Esophagus (tissue), 2 donors: ENCODE results near the gene SYT7. TPM values are rescaled to one million over a fixed set of nuclear protein-coding genes. Genes with fewer than 3 reads are reported as not detected.

Experiments
- H3K27ac ChIP-seq, 2 donors: one replicate each; pipeline ENCODE4 v1.5.1; 2013; ENCODE audit warnings: low read depth in 2 of 2, mild to moderate bottlenecking in 2 of 2, inconsistent platforms in 1 of 2, low read length in 1 of 2, moderate library complexity in 1 of 2
- H3K27me3 ChIP-seq, 2 donors: one replicate each; pipeline ENCODE4 v1.6.1; 2013; ENCODE audit warnings: low read length in 2 of 2, control low read depth in 1 of 2, mild to moderate bottlenecking in 1 of 2; ENCODE audit not compliant: insufficient read depth in 2 of 2, control insufficient read depth in 1 of 2
- H3K36me3 ChIP-seq, 2 donors: one replicate each; pipeline ENCODE4 v1.6.1; 2013; ENCODE audit warnings: low read length in 1 of 2; ENCODE audit not compliant: control insufficient read depth in 2 of 2, insufficient read depth in 2 of 2
- H3K4me1 ChIP-seq, 2 donors: one replicate each; pipeline ENCODE4 v1.6.1; 2013; ENCODE audit warnings: low read length in 1 of 2; ENCODE audit not compliant: control insufficient read depth in 2 of 2, insufficient read depth in 2 of 2
- H3K4me3 ChIP-seq, 2 donors: one replicate each; pipeline ENCODE4 v1.5.1; 2013; ENCODE audit warnings: low read length in 2 of 2, mild to moderate bottlenecking in 2 of 2, low read depth in 1 of 2, moderate library complexity in 1 of 2
- H3K9me3 ChIP-seq, 2 donors: one replicate each; pipeline ENCODE4 v1.6.1; 2013; ENCODE audit warnings: mild to moderate bottlenecking in 2 of 2, low read depth in 1 of 2, low read length in 1 of 2, moderate library complexity in 1 of 2; ENCODE audit not compliant: control insufficient read depth in 2 of 2, insufficient read depth in 1 of 2
- WGBS, 2 donors: extraction: QIAGEN DNeasy Blood & Tissue Kit; methylation state at CpG; one replicate each; pipeline ENCODE4 v1.1.7; 2013; 5-methylcytosine and 5-hydroxymethylcytosine counted together
- polyA plus RNA-seq, 2 donors: library from polyadenylated mRNA; stranded (reverse); fragments of 200-250 nt; gene quantifications; one replicate each; pipeline ENCODE4 v1.2.3, GENCODE V29; 2013
- donor health status: healthy with polysubstance abuse.
- donor health status: Bipolar disorder and iron deficiency.

Gene SYT7
- polyA plus RNA-seq, 2 donors: 1.3 to 2.2 TPM

DNA sequence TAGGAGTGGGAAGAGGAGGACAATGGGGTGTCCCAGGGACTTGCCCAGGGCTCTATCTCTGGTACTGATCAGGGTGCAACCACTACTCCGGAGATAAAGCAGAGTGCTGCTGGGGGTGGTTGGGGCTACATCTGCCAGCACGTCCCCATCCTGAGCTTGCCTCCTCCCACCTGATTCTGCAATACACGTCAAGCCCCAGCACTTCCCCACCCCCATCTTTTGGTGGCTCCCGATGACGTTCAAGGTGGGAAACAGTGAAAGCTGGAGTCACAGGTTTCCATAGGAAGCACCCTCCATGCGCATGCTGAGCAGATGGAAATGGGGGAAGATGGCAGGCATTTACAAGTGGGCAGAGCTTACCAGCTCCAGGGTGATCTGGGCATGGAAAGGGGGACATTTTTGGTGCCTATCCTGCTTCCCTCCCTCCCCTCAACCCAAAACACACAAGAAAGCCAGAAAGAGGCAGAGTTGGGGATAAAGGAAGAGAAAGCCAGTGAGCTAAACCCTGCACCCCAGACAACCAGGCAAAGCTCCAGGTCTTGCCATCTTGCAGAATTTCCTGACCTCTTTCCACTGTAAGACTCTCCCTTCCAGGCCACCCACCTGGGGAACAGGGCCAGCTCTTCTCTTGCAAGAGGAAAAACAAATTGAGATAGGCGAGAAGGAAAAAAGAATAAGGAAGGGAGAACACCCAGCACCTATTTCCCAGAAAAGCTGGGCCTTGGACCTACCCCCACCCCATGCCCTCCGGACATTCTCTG lies 15.8 kb downstream of the SYT7 start:
- H3K27ac ChIP-seq: no peak overlapping the region
- H3K27me3 ChIP-seq: peaks cover 0 to 2% of the 10 kb centered on the region in 2 donors
- no peaks in the 10 kb centered on the region for H3K9me3 ChIP-seq
- H3K36me3 ChIP-seq: no peaks in the 10 kb centered on the region
- peaks cover 0 to 2% of the 10 kb centered on the region in 2 donors for H3K4me1 ChIP-seq
- no peak overlapping the region for H3K4me3 ChIP-seq
- WGBS, 2 donors: 42 to 49% methylated on average over 8 of the region's 8 CpGs

DNA sequence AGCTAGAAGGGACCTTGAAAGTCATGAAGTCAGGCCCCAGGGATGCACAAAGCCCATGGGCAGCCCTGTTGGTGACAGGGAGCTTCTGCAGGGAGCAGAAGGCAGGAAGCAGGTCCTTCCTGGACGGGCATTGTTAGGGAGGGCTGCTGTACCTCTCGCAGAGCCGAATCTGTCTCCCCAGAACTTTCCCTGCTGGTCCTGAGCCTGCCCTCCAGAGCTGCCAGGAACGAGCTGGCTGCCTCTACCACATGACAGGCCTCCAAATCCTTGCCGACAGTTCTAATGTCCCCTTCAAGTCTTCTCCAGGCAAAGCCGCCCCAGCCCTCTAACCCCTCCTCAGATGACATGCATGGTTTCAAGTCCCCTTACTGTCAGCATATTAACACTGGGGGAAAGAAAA lies 20.1 kb downstream of the SYT7 start:
- 61 to 66% methylated on average over 6 of the region's 6 CpGs for WGBS, 2 donors
- no peaks in the 10 kb centered on the region for H3K4me1 ChIP-seq
- H3K27me3 ChIP-seq: peaks cover 0 to 2% of the 10 kb centered on the region in 2 donors
- no peak overlapping the region for H3K4me3 ChIP-seq
- no peaks in the 10 kb centered on the region for H3K36me3 ChIP-seq
- no peak overlapping the region for H3K27ac ChIP-seq
- H3K9me3 ChIP-seq: no peaks in the 10 kb centered on the region

DNA sequence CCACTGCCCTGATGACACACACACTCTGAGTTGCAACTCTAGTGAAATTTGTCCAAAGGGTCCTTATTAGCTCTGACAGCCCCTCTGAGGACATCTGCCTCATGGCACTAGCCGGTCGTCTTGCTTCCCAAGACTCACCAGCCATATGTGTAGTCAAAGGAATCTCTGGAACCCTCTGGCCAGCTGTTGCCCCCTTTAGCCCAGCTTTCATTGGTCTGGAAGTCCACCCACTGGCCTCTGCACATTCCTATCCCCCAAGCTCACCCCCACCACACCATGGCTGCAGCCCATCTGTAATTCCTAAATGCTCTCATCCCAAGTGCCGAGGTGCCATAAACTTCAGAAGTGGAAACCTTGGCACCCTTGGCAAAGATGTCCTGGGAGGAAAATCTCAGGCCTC lies 24.3 kb downstream of the SYT7 start:
- H3K27ac ChIP-seq: no peak overlapping the region
- H3K9me3 ChIP-seq: no peaks in the 10 kb centered on the region
- H3K4me3 ChIP-seq: no peak overlapping the region
- no peaks in the 10 kb centered on the region for H3K36me3 ChIP-seq
- H3K27me3 ChIP-seq: peaks cover 4 to 6% of the 10 kb centered on the region in 2 donors
- no peaks in the 10 kb centered on the region for H3K4me1 ChIP-seq
- WGBS, 2 donors: 74 to 80% methylated on average over 3 of the region's 3 CpGs

DNA sequence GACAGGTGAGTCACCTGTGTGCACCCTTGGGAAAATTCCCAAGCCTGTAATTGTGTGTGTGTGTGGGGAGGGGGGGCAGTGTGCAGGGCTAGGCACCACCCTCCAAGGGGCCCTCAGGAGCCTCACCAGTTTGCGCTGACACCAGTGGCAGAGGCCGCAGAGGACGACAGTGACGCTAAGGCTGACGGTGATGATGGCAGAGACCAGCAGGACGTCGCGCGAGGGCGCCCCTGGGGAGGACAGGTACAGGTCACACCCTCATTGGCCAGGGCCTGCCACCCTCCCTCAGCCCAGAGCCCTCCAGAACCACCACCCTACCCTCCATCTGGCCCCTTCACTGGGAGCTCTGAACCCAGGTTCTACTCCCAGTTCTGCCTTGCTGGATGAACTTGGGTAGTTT lies 24.9 kb downstream of the SYT7 start:
- Histone ChIP-seq H3K27ac (no peak overlapping the region), H3K27me3 (peaks cover 4 to 6% of the 10 kb centered on the region in 2 donors), H3K36me3 (no peaks in the 10 kb centered on the region), H3K9me3 (no peaks in the 10 kb centered on the region), H3K4me3 (no peak overlapping the region), H3K4me1 (no peaks in the 10 kb centered on the region)
- 45 to 53% methylated on average over 10 of the region's 10 CpGs for WGBS, 2 donors

DNA sequence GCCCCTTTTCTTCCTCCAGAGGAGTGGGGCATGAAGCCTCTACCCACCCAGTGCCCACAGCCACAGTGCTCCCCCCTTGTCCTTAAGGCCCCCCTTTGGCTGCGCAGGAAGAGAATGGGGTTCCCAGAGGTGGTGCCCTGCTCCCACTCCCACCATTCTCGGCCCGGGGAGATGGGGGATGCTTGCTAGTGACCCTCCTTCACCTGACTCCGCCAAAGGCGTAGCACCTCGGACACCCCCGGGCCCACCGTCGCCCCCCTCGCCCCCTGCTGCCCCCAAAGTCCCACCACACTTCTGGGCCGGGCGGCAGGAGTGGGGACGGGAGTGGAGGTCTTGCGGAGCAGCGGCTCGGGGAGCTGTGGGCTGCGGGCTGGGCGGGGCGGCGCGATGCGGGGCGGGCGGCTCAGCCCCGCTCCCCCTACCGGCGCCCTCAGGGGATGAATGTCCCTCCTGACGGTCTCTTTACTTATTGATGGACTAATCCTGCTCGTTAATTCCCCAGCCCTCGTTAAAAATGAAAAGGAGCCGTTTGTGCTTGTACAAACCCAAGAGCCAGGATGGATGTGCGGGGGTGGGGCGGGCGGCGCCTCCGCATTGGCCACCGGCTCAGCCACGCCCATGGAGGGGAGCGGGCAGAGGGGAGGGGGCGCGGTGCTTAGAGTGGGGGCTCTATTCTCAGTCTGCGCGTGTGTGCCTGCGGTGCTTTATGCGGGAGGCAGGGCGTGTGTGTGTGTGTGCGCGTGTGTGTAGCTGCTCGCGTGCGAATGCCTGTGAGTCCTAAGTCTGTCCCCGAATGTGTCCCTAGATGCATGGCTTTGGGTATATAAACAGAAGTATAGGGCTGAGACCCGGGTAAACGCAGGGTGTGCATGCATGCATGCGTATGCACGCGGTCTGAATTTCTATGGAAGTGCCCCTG lies 25.6 kb downstream of the SYT7 start:
- no peak overlapping the region for H3K27ac ChIP-seq
- H3K36me3 ChIP-seq: no peaks in the 10 kb centered on the region
- H3K27me3 ChIP-seq: peaks cover 4 to 6% of the 10 kb centered on the region in 2 donors
- H3K4me1 ChIP-seq: no peaks in the 10 kb centered on the region
- H3K4me3 ChIP-seq: no peak overlapping the region
- no peaks in the 10 kb centered on the region for H3K9me3 ChIP-seq
- WGBS, 2 donors: 5 to 7% methylated on average over 42 to 57 of the region's 57 CpGs

DNA sequence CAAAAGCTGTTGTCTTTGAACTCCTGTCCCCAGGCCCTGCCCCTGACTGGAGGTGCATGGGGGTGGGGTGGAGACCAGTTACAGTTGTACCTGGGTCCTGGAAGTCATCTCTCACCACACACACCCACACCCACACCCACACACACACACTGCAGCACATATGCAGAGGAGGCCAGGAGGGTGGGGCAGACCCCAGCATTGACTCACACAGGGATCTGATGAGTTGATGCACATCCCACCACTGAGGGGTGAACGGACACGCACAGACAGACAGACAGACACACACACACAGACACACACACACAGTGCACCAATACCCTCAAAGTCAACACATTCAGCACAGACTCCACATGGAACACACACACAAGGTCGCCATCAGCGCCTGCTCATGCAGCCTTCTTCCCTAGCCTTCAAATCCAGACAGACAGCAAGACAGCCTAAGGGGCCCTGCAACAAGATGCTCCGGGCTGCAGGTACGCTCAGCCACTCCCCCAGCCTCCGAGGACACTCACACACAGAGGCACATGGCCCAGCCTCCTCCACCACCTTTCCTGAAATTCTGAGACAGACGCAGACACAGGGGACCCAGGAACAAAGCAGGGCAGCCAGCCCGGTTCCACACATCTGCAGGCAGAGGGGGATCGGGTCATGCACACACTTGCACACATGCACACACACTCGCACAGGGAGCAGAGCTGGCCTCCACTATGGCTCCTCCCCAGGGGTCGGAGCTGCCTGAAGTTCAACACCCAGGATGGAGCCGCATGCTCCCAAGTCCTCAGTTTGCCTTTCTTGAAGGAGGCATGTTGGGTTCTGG lies 26.5 kb downstream of the SYT7 start:
- Histone ChIP-seq H3K9me3 (no peaks in the 10 kb centered on the region), H3K27me3 (peaks cover 4 to 6% of the 10 kb centered on the region in 2 donors), H3K27ac (no peak overlapping the region), H3K4me1 (no peaks in the 10 kb centered on the region), H3K4me3 (no peak overlapping the region), H3K36me3 (no peaks in the 10 kb centered on the region)
- WGBS, 2 donors: 27 to 40% methylated on average over 13 of the region's 13 CpGs

DNA sequence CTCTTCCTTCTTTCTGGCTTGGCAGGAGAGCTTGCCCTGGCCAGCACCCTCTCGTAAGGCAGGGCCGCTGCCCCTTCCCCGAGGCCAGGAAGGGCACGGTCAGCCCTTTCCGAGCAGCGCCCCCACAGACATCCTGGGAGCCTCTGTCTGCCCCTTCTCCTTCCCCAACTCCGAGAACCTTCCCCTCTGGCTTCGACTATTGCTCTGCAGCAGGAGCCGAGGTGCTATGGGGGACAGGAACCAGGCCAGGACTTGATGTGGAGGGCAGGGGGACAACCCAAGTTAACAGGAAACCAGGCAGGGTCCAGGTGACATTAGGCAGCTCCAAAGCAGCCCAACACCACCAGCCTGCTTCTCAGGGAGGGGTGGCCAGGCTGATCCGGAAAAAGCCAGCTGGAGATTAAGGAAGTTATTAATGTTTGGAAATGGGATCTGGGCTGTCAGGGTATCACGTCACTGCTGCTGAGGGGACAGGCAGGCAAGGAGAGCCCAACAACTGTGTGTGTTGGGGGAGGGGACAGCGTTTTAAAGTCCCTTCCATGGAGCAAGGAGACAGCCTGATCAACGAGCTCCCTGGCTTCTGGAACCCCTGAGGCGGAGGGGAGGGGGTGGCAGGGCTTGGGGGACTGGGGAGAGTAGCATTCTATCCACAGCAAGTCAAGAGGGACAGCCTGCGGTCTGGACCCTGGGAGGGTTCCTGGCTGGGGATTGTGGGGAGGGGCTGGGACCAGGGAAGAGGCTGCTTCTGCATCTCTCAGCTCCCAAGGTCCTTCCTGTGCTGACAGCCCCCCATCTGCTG lies 27.3 kb downstream of the SYT7 start:
- Histone ChIP-seq H3K27ac (no peak overlapping the region), H3K36me3 (no peaks in the 10 kb centered on the region), H3K9me3 (no peaks in the 10 kb centered on the region), H3K27me3 (peaks cover 4 to 6% of the 10 kb centered on the region in 2 donors), H3K4me3 (no peak overlapping the region), H3K4me1 (no peaks in the 10 kb centered on the region)
- WGBS, 2 donors: 39 to 40% methylated on average over 15 of the region's 15 CpGs

DNA sequence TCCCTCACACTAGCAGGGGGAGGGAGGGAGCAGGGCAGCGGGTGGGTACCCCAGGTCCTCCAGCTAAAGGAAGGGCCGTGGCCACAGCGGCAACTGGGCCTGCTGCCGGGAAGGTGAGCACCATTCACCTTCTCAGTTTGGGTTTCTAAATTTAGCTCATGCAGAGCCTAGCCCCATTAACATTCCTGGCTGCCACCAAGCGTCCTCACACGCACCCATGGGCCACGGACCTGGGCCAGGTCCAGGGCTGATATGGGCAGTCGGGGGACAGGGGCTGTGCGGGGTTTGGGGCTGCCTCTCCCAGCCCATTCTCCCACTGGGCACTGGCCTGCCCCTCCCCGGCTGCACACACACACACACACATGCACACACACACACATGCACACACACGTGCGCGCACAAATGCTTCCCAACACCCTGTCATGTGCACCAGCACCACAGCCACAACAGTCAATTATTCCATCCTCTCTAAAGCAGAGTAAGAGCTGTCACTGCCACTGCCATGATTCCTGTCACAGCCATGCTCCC lies 28.7 kb downstream of the SYT7 start:
- Histone ChIP-seq H3K36me3 (no peaks in the 10 kb centered on the region), H3K4me1 (no peaks in the 10 kb centered on the region), H3K27me3 (peaks cover 4 to 6% of the 10 kb centered on the region in 2 donors), H3K9me3 (no peaks in the 10 kb centered on the region), H3K27ac (no peak overlapping the region), H3K4me3 (no peak overlapping the region)
- 53 to 61% methylated on average over 13 of the region's 13 CpGs for WGBS, 2 donors
